GM18508 (cell line): ENCODE data around the gene TRIP13.
"Not testable (repeated sequence)": the region's sequence is repeated elsewhere in the genome, so short reads cannot be mapped to it uniquely, and the experiment has no call there.

ENCODE experiments used
- ATAC-seq: cut with Tn5 transposase; IDR thresholded peaks from one replicate; pipeline ENCODE4 v1.9.1; 2021; ENCODE audit warnings: moderate number of reproducible peaks; ENCODE audit not compliant: insufficient read depth, unreplicated experiment

TRIP13 gene

DNA sequence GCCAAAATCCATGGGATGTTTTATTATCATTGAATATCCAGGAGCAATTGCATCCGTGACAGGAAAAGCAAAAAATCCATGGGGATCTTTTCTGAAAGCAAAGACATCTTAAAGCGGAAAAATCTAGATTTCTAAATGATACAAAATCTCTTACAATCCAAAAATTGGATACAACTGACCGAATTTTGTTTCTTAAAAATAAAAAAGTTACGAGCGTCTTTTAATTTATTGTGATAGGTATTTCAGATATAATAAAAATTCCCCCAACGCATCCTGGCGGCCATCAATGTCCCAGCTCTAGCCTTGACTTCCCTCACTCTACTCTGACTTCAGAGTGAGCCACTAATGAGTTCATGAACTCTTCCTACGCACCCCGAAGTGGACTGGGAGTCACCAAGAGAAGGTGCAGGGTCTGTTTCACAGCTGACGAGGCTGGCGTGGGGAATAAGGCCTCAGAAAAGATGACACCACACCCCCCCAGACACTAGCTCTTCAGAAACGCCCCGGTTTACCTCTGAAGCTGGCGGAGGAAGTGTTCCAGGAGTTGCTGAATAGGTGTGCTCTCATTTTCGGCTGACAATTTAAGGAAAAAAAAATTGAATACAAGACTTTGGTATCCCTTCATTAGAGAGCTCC lies 3.5 kb upstream of the TRIP13 start:
- ATAC-seq = no peak

DNA sequence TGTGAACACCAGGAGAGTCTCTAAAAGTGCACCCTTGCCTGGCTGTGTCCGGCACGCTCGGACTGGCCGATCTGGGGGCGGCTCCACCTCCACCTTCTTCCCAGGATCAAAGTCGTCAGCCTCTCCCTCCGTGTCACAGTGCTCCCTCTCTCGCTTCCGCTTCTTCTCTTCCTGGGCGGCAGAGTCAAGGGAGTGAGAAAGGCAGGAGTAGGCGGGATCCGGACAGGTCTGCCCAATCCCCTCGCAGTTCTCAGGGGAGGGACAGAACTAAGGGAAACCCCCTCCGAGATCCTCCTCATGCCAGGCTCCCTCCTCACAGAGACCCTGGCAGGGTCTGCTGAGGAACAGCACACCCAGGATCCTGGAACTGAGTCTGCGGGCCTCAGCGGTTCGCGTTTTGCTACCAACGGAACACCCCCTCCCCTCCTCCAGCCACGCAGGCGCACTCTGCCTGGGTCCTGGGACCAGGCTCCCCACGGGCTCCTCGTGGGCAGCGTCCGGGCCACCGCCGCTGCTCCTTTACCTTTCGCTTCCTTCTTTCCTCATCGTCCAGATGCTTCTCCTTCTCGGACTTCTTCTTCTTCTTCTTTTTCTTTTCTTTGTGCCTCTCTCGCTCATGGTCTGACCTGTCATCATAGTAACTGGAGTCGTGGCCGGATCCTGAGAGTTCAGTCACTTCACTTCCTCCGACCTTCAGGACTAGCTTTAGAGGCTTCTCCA lies 1.4 kb upstream of the TRIP13 start:
- ATAC-seq = no peak

DNA sequence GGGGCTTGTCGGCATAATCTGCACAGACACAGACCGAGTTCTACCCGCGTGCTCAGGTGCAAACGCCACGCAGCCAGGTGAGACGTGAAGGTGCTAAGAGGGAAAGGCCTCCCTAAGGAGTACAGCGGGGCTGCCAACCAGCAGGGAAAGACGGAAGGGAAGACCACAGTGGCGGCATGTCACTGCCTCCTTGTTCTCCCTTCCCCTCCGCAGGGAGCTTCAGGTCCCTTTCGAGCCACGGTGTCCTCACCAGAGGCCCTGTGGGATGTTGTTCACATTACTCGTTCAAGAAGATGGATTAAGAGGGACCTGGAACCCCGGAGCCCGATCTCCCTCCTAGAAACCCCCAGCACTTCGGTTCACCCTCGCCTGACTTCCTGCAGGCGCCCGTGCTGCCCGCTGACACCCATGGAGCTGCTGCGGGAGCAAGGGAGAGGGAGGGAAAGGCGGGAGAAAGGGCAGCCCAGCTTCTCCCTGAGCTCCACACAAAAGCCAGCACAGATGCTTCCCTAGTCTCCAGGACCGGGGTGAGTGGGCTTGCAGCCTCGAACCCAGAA lies 769 bp upstream of the TRIP13 start:
- ATAC-seq = no peak

DNA sequence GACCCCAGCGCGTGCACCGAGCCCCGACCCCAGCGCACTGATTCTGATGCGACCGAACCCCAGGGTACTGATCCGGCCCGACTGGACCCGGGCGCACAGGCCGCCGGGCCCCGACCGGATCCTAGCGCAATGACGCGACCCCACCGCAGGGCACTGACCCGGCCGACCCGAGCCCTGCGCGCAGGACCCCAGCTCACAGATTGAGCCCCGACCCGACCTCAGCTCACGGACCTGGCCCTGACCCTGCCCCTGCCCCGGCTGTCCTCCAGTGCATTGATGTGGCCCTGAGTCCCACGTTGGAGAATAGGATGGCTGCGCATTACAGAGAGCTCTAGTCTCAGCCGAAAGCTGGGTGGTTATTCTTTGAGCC lies 438 bp downstream of the TRIP13 start:
- no peak for ATAC-seq

DNA sequence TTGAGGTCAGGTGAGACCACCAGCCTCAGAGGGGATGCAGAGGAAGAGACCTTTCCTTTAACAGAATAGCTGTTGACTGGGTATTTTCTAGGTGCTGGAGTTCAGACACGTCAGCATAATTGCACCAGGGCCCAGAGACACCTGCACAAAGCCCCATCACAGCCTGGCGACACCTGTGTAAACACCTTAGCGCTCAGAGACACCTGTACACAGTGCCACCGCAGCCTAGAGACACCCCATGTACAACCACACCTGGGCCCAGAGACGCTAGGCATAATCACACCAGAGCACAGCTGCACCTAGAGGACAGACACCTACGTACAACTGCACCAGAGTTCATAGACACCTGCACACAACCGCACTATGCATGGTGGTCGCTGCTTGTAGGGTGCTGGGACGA lies 1.0 kb downstream of the TRIP13 start:
- ATAC-seq = no peak

DNA sequence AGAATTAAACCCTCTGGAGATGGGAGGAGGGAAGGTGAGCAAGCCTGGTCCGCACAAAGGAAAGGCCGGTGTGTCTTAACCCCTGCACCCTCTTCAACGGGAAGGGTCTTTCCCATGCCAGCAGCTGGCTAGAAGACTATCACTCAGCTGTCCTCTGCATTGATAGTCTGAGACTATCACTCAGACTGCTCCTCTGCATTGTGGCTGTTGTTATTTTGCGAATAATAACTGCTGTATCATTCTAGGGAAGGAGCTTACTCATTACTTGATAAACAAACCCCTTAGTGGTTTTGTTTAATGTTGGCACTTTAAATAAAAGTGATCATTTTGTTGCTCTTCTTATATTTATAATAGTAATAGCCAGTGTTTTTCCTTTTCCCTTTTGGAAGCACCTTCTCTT lies 8.1 kb downstream of the TRIP13 start:
- ATAC-seq = no peak

DNA sequence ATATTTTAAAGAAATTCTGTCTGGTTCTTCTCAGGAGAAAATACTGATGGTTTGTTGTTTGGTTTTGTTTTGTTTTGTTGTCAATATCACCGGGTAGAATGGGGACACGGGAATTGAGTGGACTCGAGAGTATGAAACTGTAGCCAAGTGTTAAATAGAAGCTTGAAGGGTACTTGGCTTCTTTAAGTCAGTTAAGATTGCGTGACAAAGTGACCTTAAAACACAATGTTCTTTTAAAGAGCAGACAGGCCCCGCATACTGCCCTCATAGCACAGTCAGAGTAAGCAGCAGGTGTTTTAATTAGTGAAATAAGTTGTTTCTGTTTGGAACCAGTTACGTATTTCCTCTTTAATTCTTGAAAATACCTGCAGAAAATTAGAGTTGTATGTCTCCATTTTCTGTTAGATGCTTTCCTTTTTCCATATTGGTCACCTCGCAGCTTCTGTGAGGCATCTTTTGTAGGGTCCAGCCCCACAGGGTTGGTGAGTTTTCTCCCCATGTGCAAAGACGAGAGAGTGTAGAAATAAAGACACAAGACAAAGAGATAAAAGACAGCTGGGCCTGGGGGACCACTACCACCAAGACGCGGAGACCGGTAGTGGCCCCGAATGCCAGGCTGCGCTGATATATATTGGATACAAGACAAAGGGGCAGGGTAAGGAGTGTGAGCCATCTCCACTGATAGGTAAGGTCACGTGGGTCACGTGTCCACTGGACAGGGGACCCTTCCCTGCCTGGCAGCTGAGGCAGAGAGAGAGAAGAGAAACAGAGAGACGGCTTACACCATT lies 9.6 kb downstream of the TRIP13 start:
- ATAC-seq = no peak

DNA sequence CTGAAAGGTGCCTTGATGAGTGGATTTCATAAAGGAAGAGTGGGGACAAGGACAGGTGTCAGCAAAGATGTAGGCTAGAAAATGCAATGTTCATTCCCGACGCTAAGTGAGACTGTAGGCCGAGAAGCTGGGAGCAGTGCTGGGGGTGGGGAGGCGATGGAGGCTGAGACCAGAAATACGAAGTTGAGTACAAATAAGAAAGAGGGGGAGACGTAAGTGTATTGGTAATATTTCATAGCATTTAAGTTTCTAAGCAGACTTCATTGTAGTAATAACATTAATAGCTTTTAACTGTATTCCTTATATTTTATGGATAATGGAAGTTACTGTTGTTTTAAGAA lies 11.0 kb downstream of the TRIP13 start:
- ATAC-seq = no peak

DNA sequence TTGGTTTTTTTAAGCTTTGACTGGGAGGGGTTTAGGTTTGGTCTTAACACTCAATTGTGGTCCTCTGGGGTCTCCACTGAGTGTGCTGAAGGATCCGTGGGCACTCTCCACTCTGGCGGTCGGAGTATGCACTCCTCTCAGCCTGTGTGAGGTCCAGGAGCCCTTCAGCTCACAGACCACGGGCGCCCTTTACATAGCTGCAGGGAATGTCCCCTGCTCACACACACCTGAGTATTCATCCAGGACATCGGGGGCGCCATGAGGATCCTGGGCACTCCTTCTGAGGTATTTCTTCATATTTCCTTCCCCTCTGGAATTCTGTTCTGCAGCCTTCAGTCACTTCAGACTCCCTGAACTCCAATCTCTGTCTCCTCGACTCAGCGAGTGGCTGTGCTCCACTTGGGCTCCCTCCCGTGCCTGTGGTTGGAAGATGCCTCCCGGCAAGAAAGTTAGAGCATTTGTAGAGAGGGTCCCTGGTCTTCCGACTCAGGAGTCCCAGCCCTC lies 12.5 kb downstream of the TRIP13 start:
- ATAC-seq = no peak

DNA sequence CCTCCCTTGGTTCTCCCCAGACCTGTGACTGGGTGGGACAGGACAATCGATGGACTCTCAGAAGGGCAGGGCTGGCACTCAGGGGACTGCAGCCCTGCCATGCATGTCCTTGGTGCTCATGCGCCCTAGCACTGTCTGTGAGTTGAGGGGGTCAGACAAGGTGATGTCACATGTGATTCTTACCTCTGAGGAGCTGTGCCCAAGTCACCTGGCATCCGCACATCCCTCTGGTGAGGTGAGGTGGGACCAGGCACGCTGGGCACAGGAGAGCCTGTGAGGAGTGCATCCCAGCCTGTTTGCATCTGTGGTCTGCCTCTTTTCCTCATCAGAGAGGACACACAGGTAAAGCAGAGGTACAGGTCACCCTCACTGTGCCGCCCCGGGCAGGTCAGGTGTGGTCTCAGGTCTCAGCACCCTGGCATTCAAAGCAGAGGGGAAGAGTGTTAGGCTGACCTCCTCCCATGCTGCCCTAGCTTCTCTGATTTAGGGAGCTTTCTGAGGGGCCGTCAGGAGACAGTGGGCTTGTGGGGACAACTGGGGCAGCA lies 14.8 kb downstream of the TRIP13 start:
- ATAC-seq = no peak

DNA sequence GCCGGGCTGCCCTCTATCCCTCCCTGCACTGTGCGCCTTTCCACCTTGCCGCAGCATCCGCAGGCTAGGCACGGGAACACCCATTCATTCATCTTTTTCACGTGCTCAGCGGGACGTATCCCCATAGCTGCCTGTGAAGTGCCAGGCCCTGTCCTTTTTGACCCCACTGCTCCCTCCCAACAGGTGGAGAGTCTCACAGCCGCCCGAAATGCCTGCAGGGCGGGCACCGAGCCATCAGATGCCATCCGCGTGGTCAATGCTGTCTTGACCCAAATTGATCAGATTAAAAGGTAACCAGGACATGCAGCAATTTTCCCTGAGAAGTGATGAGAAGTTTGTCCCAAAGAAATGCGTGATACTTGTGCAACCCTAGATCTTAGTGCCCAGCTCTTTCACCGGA lies 15.5 kb downstream of the TRIP13 start:
- no peak for ATAC-seq

DNA sequence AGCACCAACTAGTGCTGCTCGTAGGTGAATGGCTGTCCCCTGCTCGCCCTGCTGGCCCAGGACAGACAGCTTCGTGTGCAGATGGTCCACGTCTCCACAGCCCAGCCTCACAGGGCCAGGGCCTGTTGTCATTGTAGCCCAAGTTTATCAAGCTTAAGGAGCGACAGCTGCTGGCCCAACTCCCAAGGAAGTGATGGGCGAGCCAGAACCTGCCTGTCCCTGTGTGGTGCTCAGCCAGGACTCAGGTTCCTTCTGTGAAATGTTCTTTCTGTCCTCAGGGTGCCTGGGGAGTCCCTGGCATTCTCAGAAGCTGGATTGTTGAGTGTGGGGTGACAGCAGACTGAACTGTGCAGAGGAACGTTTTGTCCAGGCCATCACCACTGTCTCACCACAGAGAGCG lies 16.4 kb downstream of the TRIP13 start:
- no peak for ATAC-seq

DNA sequence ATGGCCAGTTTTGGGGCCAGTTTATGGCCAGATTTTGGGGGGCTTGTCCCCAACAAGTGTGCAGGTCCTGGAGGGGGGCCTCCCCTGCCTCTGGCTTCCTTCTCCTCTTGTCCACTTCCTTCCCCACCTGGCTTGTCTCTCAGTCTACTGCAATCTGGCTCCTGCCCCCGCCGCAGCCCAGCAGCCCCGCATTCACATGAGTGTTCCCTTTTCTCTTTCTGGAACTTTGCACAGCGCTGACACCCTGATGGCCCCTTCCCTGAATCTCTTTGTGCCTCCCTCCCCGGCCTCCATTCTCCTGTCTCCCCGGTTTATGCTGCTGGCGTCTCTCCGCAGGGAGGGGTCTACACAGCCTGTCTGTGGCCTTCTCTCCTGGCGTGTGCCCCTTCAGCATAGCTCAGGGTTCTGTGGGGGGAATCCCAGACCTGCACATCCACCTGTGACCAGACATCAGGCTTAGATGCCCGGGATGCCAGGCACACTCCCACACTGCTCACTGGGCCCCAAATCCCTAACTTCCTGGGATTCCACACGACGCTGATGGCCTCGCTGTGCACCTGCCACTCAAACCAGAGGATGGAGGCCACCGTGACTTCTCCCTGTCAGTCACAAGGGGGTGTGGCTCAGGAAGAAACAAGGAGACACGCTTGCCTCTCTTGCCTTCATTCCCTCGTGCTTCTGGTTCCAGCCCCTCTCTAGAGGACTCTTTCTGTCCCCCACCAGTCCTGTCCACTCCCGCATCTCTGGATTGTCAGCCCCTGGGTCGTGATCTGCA lies 17.5 kb downstream of the TRIP13 start:
- no peak for ATAC-seq

DNA sequence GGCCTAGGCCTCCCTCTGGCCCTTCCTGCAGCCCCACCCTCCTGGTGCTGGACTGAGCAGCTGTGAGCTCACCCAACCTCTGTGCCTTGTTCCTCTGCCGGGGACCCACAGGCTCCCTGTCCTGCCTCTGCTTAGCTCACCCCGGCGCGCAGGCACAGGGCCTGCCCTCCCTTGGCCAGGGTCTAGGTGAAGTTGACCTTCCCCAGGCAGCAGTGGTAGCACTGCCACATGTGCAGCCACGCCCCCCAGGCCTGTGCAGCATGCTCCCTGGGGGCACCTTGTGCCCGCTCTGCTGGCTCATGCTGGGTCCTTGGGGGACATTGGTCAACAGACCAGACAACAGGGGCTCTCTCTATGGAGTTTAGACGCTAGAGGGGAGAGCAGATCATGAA lies 18.1 kb downstream of the TRIP13 start:
- ATAC-seq = no peak

DNA sequence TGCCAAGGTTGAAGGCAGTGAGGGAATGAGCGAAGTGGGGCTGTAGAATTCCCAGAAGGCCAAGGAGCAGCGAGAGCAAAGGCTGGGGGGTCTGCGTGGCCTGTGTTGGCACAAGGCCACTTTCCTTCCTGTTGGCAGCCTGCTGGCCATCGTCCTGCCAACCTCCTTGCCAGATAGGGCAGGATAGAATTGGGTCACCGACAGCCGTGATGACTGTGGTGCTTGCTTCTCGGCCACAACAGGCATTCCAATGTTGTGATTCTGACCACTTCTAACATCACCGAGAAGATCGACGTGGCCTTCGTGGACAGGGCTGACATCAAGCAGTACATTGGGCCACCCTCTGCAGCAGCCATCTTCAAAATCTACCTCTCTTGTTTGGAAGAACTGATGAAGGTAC lies 18.9 kb downstream of the TRIP13 start:
- no peak for ATAC-seq

DNA sequence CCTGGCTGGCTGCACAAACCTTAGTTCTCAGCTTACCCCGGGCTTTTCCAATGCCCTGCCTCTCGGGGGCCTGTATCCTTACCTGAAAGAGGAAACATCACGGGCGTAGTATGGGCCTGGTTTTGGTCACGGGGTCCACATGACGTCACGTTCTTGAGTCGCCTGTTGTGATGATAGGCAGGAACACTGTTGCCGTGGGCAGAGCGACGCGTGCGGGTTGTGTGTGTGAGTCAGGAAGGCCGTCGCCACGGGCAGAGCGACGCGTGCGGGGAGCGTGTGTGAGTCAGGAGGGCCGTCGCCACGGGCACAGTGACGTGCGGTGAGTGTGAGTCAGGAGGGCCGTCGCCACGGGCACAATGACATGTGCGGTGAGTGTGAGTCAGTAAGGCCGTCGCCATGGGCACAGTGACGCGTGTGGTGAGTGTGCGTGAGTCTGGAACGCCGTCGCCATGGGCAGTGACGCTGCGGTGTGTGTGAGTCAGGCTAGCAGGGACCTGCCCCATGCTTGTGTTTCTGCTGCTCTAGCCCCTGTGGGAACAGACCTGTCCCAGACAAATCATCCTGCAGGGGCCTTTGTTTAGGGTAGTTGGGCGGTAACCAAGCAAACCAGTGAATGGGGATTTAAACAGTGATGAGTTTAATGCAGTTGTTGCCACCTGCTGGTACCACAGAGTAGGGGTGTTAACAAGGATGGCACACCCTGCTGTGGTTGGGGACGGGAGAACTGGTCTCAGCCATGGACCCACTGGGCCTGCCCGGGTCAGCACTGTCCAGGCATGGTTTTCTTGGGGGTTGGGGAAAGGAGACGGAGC lies 19.8 kb downstream of the TRIP13 start:
- no peak for ATAC-seq

DNA sequence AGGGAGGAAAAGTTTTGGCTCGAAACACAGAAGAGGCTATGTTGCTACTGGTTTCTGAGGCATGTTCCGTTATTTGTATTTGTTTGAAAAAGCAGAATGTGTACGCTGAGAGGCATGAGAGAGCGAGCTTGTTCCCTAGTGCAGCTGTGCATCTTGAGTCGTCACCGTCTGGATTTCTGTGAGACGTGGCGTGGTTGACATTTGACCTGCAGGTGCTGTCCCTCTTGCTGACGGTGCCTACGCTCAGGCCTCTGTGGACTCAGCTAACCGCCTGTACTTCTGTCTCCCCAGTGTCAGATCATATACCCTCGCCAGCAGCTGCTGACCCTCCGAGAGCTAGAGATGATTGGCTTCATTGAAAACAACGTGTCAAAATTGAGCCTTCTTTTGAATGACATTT lies 21.5 kb downstream of the TRIP13 start:
- ATAC-seq = no peak

DNA sequence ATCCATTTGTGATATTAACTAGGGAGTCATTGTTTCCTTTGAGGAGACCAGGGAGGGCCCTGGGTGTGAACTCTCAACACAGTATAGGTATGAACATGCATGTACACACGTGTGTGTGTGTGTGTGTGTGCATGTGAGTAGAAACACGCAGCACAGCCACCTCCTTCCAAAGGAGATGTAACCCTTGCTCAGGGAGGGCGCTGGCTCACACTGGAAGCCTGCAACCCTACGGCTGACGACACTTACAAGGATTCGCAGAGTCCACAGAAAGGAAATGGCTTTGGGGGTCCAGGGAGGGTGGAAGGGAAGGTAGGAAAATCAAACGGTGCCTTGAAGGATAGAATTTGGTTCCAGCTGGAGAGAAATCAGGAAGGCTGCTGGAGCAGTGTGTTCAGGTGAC lies 21.9 kb downstream of the TRIP13 start:
- no peak for ATAC-seq

DNA sequence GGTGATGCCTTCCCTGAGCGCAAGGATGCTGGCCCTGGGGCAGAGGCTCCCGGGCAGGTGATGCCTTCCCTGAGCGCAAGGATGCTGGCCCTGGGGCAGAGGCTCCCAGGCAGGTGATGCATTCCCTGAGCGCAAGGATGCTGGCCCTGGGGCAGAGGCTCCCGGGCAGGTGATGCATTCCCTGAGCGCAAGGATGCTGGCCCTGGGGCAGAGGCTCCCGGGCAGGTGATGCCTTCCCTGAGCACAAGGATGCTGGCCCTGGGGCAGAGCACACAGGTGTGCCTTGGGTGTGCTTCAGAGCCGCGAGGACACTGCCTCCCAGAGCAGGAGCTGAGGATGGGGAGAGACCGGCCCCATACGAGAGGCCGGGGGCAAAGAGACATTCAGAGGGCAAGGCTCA lies 22.7 kb downstream of the TRIP13 start:
- ATAC-seq = not testable (repeated sequence)
